NCI-H2107 treated with DMSO at 0.1 percent for 48 hours (cell line): ENCODE results near the gene ZNF160.
"Not testable (repeated sequence)": the region's sequence is repeated elsewhere in the genome, so short reads cannot be mapped to it uniquely, and the experiment has no call there.

Experiments
- DNase-seq: peaks from one replicate; lab custom pipeline; 2025; ENCODE audit not compliant: unreplicated experiment; lab: John Stamatoyannopoulos, UW

Gene ZNF160

DNA sequence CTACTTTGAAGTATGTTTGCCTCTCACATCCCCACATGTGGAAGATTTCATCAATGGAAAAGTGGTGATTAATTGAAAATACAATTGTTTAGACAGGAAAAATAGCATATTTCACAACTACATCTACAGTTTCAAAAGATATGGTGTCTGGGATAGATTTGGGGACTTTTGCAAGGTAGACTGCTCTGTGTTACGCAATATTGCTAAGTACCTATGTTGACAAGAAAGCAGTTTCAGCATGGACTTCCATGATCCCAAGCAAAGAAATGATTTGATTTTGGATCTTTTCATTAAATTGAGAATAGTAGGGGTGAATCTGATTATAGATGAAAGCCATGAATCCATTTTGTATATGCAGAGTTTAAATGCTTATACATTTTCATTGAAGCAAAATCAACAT lies 10.5 kb downstream of the ZNF160 start:
- no peak for DNase-seq

- no peak for DNase-seq
These were observed 11.6 kb downstream of the ZNF160 start for GRCh38 chr19:53091413-53092254.

GRCh38 chr19:53088091-53088490 lies 15.1 kb downstream of the ZNF160 start:
- no peak for DNase-seq

DNA sequence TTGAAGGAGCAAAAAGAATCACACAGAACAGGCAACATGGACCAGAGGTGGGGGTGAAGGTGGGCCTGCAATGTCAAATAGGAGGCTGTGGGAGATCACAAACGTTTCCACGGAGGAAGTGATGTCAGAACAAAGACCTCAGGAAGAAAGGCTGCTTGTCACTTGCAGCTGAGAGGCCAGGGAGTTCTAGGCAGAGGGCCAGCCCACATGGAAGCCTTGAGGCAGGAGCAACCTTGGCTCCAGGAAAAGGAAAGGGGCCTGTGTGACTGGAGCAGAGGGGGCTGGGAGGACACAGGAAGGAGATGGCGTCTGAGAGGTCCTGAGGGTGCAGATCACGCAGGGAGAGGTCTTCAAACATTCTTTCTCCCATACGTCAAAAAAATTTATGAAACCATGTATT lies 16.3 kb downstream of the ZNF160 start:
- no peak for DNase-seq

- no peak for DNase-seq
These were observed 17.7 kb downstream of the ZNF160 start for GRCh38 chr19:53085496-53085895.

DNA sequence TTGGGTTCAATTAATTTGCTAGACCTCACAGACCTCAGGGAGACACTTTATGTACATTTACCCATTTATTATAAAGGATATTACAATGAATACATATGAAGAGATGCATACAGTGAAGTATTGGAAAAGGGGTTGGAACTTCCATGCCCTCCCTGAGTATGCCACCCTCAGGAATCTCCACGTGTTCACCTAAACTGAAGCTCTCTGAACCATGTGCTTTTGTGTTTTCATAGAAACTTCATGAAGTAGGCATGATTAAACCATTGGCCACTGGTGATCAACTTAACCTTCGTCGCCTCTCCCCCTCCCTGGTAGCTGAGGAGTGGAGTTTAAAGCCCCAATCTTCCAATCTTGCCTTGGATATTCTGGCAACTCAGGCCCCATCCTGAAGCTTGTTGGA lies 20.3 kb downstream of the ZNF160 start:
- no peak for DNase-seq

GRCh38 chr19:53079313-53079924 lies 23.8 kb downstream of the ZNF160 start:
- no peak for DNase-seq

DNA sequence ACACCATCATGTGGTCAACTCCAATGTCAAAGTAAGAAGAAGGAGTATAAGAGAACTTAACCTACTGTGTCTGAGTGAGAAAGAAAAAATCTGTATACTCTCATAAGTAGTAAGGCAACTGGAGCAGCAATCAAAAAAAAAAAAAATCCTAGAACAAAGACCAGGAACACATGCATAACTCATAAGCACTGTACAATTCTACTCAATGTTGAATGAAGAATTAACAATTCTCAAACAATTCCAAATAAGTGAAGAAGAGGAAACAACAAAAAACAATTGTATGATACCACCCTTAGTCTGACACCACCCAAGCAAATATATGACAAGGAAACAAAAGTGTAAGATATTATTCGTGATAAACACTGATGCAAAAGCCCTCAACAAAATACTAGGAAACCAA lies 24.6 kb downstream of the ZNF160 start:
- no peak for DNase-seq

GRCh38 chr19:53076984-53077383 lies 26.2 kb downstream of the ZNF160 start:
- no peak for DNase-seq

DNA sequence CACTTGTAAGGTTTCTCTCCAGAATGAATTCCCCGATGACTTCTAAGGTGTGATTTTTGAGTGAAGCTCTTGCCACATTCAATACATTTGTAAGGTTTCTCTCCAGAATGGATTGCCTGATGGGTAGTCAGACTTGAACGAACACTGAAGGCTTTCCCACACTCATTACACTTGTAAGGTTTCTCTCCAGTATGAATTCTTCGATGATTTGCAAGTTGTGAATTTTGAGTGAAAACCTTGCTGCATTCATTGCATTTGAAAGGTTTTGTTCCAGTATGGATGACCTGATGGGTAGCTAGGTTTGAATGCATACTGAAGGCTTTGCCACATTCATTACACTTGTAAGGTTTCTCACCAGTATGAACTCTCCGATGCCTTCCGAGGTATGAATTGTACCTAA lies 34.4 kb downstream of the ZNF160 start:
- DNase-seq = no peak

DNA sequence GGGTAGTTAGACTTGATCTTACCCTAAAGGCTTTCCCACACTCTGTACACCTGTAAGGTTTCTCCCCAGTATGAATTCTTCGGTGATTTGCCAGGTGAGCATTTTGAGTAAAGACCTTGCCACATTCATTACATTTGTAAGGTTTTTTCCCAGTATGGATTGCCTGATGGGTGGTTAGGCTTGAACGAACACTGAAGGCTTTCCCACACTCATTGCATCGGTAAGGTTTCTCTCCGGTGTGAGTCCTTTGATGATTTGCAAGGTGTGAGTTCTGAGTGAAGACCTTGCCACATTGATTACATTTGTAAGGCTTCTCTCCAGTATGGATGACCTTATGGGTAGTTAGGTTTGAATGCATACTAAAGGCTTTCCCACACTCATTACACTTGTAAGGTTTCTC lies 35.0 kb downstream of the ZNF160 start:
- no peak for DNase-seq

DNA sequence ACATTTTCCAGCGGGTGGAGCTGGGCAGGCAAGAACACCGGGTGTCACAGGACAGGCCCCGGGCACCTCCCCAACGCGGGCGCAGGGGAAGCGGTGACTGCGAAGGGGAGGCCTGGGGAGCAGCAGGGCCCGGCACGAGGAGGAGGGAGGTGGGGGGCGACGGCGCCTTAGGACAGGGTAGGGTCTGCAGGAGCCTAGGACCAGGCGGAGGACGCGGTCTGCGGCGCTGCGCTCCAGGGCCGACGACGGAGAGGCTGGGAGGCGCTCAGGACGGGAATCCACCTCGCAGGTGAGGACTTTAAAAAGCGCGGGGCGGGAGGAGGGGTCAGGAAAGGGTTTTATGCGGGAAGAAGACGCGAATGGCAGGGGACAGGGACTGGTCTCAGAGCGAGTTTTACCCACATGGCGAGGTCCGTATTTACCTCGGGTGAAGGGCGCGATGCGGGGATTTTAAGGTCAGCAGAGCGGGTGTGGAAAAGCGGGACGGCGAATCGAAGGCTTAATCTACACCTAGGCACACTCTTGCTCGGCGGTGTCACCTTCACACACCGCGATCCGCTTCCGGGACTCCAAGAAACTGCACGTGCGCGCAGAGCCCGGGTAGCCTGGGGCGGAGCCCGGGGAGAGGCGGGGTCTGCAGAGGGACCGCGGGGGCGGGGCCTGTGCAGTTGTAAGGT lies 45.2 kb downstream of the ZNF160 start:
- no peak for DNase-seq

GRCh38 chr19:53055117-53055516 lies 48.1 kb downstream of the ZNF160 start:
- no peak for DNase-seq

GRCh38 chr19:53047379-53047778 lies 55.8 kb downstream of the ZNF160 start:
- no peak for DNase-seq

GRCh38 chr19:53045536-53045935 lies 57.7 kb downstream of the ZNF160 start:
- no peak for DNase-seq

DNA sequence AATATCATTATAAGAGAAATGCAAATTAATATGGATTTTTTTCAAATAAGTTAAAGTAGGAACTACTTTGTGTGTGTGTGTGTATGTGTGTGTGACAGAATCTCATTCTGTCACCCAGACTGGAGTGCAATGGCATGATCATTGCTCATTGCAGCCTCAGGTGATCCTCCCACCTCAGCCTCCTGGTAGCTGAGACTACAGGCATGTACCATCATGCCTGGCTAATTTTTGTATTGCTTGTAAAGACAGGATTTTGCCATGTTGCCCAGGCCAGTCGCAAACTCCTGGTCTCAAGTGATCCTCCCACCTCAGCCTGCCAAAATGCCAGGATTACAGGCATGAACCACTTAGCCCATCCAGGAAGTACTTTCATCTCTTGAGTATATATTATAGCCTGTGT lies 61.9 kb downstream of the ZNF160 start:
- DNase-seq = no peak

DNA sequence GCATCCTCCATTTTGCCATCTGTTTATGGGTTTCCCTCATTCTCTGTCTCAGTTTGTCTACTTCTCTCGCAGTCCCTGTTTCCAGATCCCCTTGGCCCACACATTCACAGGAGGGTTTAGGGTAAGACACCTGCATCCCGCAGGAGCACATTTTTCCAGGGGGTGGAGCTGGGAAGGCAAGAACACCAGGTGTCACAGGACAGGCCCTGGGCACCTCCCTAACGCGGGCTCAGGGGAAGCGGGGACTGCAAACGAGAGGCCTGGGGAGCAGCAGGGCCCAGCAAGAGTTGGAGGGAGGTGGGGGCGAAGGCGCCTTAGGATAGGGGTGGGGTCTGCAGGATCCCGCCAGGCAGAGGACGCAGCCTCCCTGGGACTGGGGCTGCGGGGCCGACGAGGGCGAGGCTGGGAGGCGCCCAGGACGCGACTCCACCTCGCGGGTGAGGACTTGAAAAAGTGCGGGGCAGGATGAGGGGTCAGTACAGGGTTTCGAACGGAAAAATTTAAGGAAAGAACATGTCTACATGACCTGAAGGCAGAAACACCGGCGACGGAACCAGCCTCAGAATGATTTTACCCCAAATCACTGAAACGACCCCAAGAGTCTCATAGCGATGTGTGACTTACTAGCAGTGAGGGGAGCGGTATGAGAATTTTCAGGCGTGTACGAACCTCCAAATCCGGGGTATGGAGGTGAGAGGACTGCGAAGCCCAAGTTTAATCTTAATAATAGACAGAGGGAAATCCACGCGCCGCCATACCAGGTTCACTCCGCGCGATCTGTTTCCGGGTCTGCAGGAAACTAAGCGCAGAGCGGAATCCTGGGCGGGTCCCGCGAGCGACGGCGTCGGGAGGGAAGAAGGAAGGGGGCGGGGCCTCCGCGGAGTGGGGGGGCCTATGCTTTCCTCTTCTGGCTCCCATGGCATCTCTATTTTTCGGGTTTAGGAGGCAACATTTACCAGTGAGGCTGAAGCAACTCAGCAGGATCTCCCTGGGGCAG lies 65.8 kb downstream of the ZNF160 start:
- no peak for DNase-seq

GRCh38 chr19:53034948-53035675 lies 68.1 kb downstream of the ZNF160 start:
- no peak for DNase-seq

DNA sequence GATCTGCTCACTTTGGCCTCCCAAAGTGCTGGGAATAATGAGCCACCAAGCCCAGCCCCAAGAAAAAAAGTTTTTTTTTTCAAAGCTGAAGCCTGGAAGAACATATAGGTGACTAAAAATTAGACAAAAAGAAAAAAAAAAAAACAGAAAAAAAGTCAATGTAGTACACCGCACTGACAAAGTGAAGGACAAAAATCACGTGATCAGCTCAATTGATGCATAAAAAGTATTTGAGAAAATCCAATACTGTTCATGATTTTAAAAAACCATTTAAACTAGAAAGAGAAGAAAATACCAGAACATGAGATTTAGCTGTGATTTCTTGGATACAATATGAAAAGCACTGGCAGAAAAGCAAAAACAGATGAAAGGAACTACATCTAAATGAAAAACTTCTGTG lies 69.2 kb downstream of the ZNF160 start:
- DNase-seq = no peak

- not testable (repeated sequence) for DNase-seq
These were observed 74.9 kb downstream of the ZNF160 start for GRCh38 chr19:53028306-53028705.
